ENCODE data around the gene TMEM126A.

TMEM126A gene

DNA sequence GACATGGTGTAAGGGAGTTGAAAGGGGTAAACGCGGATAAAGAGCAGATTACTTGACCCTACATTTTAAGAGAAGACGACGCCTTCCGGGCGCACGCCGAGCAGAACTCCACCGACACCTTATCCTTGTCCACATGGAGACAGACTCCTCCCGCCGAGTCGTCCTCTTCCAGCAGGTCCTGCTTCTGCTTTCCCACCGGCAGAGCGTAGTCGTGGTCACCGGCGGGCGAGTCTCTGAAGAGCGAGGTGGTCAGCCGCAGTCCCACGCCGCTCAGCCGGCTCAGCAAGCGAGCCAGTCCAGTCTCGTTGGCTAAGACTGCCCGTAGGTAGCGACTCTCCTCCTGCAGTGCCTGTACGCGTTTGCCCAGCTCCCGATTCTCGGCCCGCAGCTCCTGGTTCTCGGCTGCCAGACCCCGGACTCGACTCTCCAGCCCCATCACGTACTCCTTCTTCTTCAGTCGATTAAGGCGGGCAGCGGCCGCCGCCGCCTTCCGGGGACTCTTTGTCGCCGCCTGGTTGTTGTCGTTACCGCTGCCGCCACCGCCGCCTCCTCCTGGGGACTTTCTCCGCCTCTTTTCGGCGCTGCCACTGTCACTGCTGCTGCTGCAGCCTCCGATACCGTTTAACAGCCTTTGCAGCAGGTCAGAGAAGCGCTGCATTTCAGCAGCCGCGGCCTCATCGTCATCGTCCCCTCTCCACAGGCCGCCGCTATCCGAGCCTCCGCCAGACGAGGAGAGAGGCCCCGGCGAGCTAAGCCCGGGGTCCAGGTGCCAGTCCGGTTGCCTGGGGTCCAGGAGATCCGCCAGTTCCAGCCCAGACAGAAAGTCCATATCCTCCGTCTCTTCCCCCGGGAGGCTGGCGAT is 16.2 kb downstream of the TMEM126A start:
- H3K4me2 ChIP-seq (ENCODE audit: low read length), result peak overlapping the region; percentile 98
- peak overlapping the region; percentile 78 for H3K27ac ChIP-seq (ENCODE audit: low read length)
- H3K36me3 ChIP-seq (replicated peaks; ENCODE audit: low read depth, low read length), result peaks cover 48% of the 10 kb centered on the region
- H3K4me3 ChIP-seq (ENCODE audit: low read length), result peak overlapping the region; percentile 90
- no peak overlapping the region for H2AFZ ChIP-seq (ENCODE audit: low read depth, low read length)
- TF ChIP-seq, protein P1, sequence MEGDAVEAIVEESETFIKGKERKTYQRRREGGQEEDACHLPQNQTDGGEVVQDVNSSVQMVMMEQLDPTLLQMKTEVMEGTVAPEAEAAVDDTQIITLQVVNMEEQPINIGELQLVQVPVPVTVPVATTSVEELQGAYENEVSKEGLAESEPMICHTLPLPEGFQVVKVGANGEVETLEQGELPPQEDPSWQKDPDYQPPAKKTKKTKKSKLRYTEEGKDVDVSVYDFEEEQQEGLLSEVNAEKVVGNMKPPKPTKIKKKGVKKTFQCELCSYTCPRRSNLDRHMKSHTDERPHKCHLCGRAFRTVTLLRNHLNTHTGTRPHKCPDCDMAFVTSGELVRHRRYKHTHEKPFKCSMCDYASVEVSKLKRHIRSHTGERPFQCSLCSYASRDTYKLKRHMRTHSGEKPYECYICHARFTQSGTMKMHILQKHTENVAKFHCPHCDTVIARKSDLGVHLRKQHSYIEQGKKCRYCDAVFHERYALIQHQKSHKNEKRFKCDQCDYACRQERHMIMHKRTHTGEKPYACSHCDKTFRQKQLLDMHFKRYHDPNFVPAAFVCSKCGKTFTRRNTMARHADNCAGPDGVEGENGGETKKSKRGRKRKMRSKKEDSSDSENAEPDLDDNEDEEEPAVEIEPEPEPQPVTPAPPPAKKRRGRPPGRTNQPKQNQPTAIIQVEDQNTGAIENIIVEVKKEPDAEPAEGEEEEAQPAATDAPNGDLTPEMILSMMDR (IDR thresholded peaks at IDR 0.05; ENCODE audit: low read depth, low read length), result peak; percentile 55
- TF ChIP-seq EZH2phosphoT487 (IDR thresholded peaks at IDR 0.05; ENCODE audit: low read depth), result no peak
- peaks cover 48% of the 10 kb centered on the region for H4K20me1 ChIP-seq (ENCODE audit: insufficient read depth, low read length)
- H3K4me1 ChIP-seq (ENCODE audit: low read length), result peaks cover 33% of the 10 kb centered on the region
- no peaks in the 10 kb centered on the region for H3K9me3 ChIP-seq (ENCODE audit: insufficient read depth, low read length)
- peaks cover 59% of the 10 kb centered on the region for H3K79me2 ChIP-seq (ENCODE audit: low read length)
- peak overlapping the region; percentile 95 for H3K9ac ChIP-seq (ENCODE audit: low read length)
- no peaks in the 10 kb centered on the region for H3K27me3 ChIP-seq (ENCODE audit: low read depth, low read length)

DNA sequence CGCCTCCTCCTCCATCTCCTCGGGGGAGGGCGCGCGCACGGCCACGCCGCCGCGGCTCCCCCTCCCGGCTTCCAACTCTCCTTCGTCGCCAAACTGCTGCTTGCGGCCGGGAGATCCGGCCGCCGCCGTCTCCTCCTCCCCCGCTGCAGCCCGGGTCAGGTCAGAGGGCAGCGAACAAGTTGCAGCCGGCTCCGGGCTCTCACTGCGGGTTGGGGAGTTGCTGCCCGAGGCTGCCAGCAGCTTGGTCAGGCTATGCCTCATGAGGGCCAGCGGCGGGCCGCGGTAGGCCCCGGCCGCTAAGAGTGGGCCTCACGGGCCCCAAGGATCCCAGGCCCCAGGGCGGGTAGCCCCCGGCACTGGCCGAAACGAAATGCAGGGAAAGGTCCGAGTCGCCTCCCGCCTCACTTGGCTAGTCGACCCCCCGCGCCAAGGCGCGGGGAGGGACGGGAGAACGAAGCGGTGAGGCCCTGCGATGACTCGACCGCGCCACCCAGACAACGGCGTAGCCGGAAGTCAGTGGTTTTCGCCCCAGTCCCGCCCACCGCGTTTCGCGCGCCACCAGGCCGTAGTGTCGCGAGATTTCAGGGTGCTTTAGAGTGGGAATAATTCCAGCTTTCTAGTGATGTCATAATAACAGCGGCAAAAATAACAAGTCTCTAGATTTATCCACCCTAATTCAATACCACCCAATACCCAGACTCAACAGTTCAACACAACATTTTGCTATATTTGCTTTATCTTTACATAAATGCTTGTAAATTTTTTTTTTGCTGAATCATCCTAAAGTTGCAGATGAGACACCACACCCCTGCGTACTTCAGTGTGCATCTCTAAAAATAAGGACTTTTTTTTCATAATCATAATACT is 17.1 kb downstream of the TMEM126A start, which contains the start of gene CREBZF:
TSS of gene CREBZF (minus strand) at position 515 of the 867 bp plus-strand sequence. CDS start at position 261, 254 bp downstream.
- Histone ChIP-seq H4K20me1 (ENCODE audit: insufficient read depth, low read length) (peaks cover 40% of the 10 kb centered on the region), H3K9ac (ENCODE audit: low read length) (peak within 1 kb of the TSS; percentile 95), H3K79me2 (ENCODE audit: low read length) (peaks cover 50% of the 10 kb centered on the region), H3K36me3 (replicated peaks; ENCODE audit: low read depth, low read length) (peaks cover 39% of the 10 kb centered on the region), H2AFZ (ENCODE audit: low read depth, low read length) (peak within 1 kb of the TSS; percentile 96), H3K4me2 (ENCODE audit: low read length) (peak within 1 kb of the TSS; percentile 98), H3K27me3 (ENCODE audit: low read depth, low read length) (no peaks in the 10 kb centered on the region), H3K27ac (ENCODE audit: low read length) (peak within 1 kb of the TSS; percentile 78), H3K4me1 (ENCODE audit: low read length) (peaks cover 32% of the 10 kb centered on the region), H3K4me3 (ENCODE audit: low read length) (peak within 1 kb of the TSS; percentile 90), H3K9me3 (ENCODE audit: insufficient read depth, low read length) (no peaks in the 10 kb centered on the region)
- TF ChIP-seq EZH2phosphoT487 (IDR thresholded peaks at IDR 0.05; ENCODE audit: low read depth), result no peak
- TF ChIP-seq, protein P1 (IDR thresholded peaks at IDR 0.05; ENCODE audit: low read depth, low read length), result no peak

DNA sequence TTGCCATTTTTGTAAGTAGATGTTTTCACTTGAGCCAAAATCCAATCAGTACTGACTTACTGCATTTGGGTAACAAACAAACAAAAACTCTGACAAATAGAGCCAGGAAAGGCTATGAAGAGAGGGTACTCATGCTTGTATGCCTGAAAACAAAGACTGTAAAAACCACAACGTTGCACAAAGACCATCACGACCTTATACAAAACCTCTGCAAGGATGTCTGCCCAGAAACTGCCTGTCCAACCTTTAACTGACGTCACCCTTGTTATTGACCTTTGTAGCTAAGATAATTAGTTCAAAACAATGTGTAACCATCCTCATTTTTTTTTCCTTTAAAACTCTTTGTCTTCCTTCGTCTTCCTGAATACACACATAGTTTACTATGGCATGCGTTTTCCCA is 18.0 kb downstream of the TMEM126A start:
- TF ChIP-seq, protein P1 (IDR thresholded peaks at IDR 0.05; ENCODE audit: low read depth, low read length), result no peak
- no peak for TF ChIP-seq EZH2phosphoT487 (IDR thresholded peaks at IDR 0.05; ENCODE audit: low read depth)
- Histone ChIP-seq H2AFZ (ENCODE audit: low read depth, low read length) (peak overlapping the region; percentile 96), H3K4me2 (ENCODE audit: low read length) (peak overlapping the region; percentile 98), H3K79me2 (ENCODE audit: low read length) (peaks cover 41% of the 10 kb centered on the region), H3K4me1 (ENCODE audit: low read length) (peaks cover 24% of the 10 kb centered on the region), H3K36me3 (replicated peaks; ENCODE audit: low read depth, low read length) (peaks cover 30% of the 10 kb centered on the region), H3K27me3 (ENCODE audit: low read depth, low read length) (no peaks in the 10 kb centered on the region), H3K27ac (ENCODE audit: low read length) (no peak overlapping the region), H4K20me1 (ENCODE audit: insufficient read depth, low read length) (peaks cover 32% of the 10 kb centered on the region), H3K4me3 (ENCODE audit: low read length) (peak overlapping the region; percentile 90), H3K9me3 (ENCODE audit: insufficient read depth, low read length) (no peaks in the 10 kb centered on the region), H3K9ac (ENCODE audit: low read length) (peak overlapping the region; percentile 95)

Measured in OCI-LY3 (cell line).